HG03159 (cell line): ENCODE data around the gene ERCC1.
"Not testable (repeated sequence)": the region's sequence is repeated elsewhere in the genome, so short reads cannot be mapped to it uniquely, and the experiment has no call there.

Source experiments
- ATAC-seq: cut with Tn5 transposase; IDR thresholded peaks from one replicate; pipeline ENCODE4 v1.9.1; 2021; ENCODE audit warnings: mild to moderate bottlenecking, moderate library complexity; ENCODE audit not compliant: unreplicated experiment

ERCC1 gene

GRCh38 chr19:45431008-45431407, 7.3 kb upstream of the ERCC1 start:
- ATAC-seq: not testable (repeated sequence)

- ATAC-seq: not testable (repeated sequence)
These were observed 6.2 kb upstream of the ERCC1 start for GRCh38 chr19:45429896-45430295.

GRCh38 chr19:45428384-45429231, 4.9 kb upstream of the ERCC1 start:
- no peak for ATAC-seq

- no peak for ATAC-seq
These were observed 708 bp upstream of the ERCC1 start for GRCh38 chr19:45424191-45425058.

- ATAC-seq: no peak
These were observed 606 bp downstream of the ERCC1 start for GRCh38 chr19:45423033-45423588.

- ATAC-seq: no peak
These were observed 1.7 kb downstream of the ERCC1 start for GRCh38 chr19:45421947-45422498.

GRCh38 chr19:45420871-45421270, 2.8 kb downstream of the ERCC1 start:
- ATAC-seq: no peak

DNA sequence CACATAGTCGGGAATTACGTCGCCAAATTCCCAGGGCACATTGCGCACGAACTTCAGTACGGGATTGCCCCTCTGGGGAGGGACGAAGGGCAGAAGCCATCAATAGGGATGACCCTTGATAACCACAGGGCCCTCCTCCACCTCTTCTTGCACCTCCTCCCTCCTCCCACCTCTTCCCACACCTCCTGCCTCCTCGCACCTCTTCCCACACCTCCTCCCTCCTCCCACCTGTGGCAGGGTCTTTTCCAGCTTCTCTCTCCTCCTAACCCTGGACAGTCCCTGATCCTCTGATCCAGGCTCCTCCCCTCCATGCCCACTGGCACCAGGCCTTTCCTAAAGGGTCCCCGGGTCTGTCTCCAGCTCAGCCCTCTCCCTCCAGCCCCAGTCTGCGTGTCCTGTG, 3.4 kb downstream of the ERCC1 start:
- no peak for ATAC-seq

GRCh38 chr19:45419895-45420294, 3.8 kb downstream of the ERCC1 start:
- no peak for ATAC-seq

GRCh38 chr19:45419396-45419795, 4.3 kb downstream of the ERCC1 start:
- ATAC-seq: peak; percentile 53

DNA sequence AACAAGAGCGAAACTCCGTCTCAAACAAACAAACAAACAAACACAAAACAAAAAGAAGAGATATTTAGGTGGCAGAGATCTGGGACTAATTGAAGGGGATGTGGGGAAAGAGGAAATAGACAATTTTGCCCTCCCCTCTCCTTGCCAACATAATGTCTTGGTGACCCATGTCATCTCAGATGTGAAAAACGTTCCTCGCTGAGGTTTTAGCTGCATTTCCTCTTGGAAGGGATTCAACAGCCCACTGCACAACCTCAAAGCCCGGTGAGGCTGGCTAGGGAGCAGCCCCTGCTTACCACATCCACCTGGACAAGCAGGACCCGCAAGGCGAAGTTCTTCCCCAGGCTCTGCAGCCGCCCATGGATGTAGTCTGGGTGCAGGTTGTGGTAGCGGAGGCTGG, 4.9 kb downstream of the ERCC1 start:
- no peak for ATAC-seq

- no peak for ATAC-seq
These were observed 6.6 kb downstream of the ERCC1 start for GRCh38 chr19:45417151-45417550.

DNA sequence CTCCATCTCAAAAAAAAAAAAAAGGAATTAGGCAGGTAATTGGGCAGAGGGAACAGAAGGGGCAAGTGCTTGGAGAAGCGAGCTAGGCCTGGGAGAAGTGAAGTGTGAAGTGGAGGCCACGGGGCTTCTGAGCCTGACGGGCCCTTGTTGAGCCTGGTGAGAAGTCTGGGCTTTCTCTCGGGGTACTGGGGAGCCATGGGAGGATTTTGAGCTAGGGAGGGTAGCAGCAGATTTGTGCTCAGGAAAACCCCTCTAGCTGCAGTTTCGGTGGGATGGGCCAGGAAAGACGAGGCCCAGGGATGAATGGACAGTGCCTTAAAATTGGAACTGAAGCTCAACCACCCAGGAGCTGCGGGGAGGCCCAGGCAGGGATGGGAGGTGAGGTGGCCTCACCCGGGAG, 9.2 kb downstream of the ERCC1 start:
- no peak for ATAC-seq

- no peak for ATAC-seq
These were observed 10.2 kb downstream of the ERCC1 start for GRCh38 chr19:45413497-45413896.

DNA sequence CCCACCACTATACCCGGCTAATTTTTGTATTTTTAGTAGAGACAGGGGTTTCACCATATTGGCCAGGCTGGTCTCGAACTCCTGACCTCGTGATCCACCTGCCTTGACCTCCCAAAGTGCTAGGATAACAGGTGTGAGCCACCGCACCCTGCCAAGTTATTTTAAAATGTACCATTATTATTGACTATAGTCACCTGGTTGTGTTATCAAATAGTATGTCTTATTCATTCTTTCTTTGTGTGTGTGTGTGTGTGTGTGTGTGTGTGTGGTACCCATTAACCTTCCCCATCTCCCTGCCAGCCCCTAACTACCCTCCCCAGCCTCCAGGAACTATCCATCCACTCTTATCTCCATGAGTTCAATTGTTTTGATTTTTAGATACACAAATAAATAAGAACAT, 13.4 kb downstream of the ERCC1 start:
- not testable (repeated sequence) for ATAC-seq

DNA sequence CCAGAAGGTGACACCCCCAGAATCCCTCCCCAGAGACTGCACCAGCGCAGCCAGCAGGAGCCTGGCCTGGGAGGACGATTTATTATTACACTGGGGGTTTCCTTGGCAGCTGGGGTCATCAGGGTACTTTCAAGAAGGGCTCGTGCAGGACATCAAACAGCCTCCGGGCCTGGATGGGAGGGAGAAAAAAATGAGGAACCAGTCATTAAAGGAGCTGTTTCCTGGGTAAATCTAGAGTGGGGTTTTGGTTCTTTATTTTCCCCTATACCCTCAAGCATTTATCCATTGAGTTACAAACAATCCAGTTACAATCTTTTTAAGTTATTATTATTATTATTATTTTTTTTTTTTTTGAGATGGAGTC, 14.2 kb downstream of the ERCC1 start:
- ATAC-seq: no peak

- ATAC-seq: no peak
These were observed 14.7 kb downstream of the ERCC1 start for GRCh38 chr19:45408830-45409556.

DNA sequence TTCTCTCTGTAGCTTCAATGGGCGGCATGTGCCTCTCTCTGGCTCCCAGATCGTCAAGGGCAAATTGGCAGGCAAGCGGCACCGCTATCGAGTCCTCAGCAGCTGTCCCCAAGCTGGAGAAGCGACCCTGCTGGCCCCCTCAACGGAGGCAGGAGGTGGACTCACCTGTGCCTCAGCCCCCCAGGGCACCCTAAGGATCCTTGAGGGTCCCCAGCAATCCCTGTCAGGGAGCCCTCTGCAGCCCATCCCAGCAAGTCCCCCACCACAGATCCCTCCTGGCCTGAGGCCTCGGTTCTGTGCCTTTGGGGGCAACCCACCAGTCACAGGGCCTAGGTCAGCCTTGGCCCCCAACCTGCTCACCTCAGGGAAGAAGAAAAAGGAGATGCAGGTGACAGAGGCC, 15.6 kb downstream of the ERCC1 start:
- no peak for ATAC-seq

GRCh38 chr19:45407585-45407984, 16.1 kb downstream of the ERCC1 start:
- not testable (repeated sequence) for ATAC-seq

DNA sequence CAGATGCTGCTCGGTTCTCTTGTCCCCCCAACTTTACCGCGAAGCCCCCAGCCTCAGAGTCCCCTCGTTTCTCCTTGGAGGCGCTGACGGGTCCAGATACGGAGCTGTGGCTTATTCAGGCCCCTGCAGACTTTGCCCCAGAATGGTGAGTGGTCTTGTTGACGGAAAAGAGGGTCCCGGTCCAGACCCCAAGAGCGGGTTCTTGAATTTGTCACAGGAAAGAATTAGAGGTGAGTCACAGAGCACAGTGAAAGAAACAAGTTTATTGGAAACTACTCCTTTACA, 16.7 kb downstream of the ERCC1 start:
- ATAC-seq: no peak
